ENCODE data around the gene PNPLA6. TPM values are rescaled to one million over a fixed set of nuclear protein-coding genes. Genes with fewer than 3 reads are reported as not detected.

PNPLA6 gene
- total and polyA plus RNA-seq, 9 of the 15 experiments (the other 6 are each of a cell fraction or from before 2014, with no cell fraction given): 0.07 to 30.2 (median 8.3) TPM

GRCh38 chr19:7526059-7526929 is 9.2 kb upstream of the PNPLA6 start:
- Histone ChIP-seq H3K79me2 (ENCODE audit: control insufficient read depth, insufficient read depth, low read length) (peaks cover 4% of the 10 kb centered on the region; the same call in 2 of the 3 replicates), H3K9ac (ENCODE audit: insufficient read depth in 1 of 2, low read depth in 2 of 2, low read length in 2 of 2) (peak overlapping the region in 1 of 2 experiments; percentile 45; a peak in 2 of 4 replicates), H3K4me2 (ENCODE audit: insufficient read depth, low read length) (no peak overlapping the region), H3K9me1 (ENCODE audit: control insufficient read depth, insufficient read depth, low read length) (no peaks in the 10 kb centered on the region), H3K4me3 (no peak overlapping the region), H3K36me3 (ENCODE audit: control insufficient read depth, insufficient read depth, low read length) (peaks cover 14% of the 10 kb centered on the region; the same call in 1 of the 3 replicates), H2AFZ (ENCODE audit: low read depth, low read length) (no peak overlapping the region), H3K4me1 (replicated peaks in 1 of 2; ENCODE audit: control insufficient read depth in 2 of 2, insufficient read depth in 2 of 2, low read length in 2 of 2) (peaks cover 6 to 34% of the 10 kb centered on the region in 2 experiments; a peak in 4 of 5 replicates), H3K9me3 (replicated peaks; ENCODE audit: control insufficient read depth, insufficient read depth, low read depth, low read length) (no peaks in the 10 kb centered on the region), H3K27me3 (ENCODE audit: control insufficient read depth in 2 of 2, insufficient read depth in 2 of 2, low read length in 2 of 2) (no peaks in the 10 kb centered on the region), H3K27ac (ENCODE audit: extremely low read depth, low read depth, low read length) (no peak overlapping the region), H4K20me1 (replicated peaks; ENCODE audit: control insufficient read depth, insufficient read depth, low read length) (no peaks in the 10 kb centered on the region)
- BruUV-seq (replicated peaks): no TSS peak
- no peak for DNase-seq (ENCODE audit: extremely low read depth in 1 of 4, low spot score in 3 of 4)
- ATAC-seq: no peak
- 84% methylated on average over 29 of the region's 31 CpGs for WGBS (ENCODE audit: insufficient coverage, low coverage, missing lambda C conversion rate)
- CTCF ChIA-PET (ENCODE audit: low intra/inter-chr PET ratio): interaction anchor here (0.5 kb wide), 1 partner anchor 442 kb away, joined by 3 read pairs; no protein-coding TSS in a partner anchor
- TF ChIP-seq ZNF589 (CRISPR knock-in tag; IDR thresholded peaks at IDR 0.05; ENCODE audit: low read depth) (no peak), ZFP36 (IDR thresholded peaks at IDR 0.05; ENCODE audit: low read depth, low read length, partially characterized antibody) (no peak), ERF (CRISPR knock-in tag; IDR thresholded peaks at IDR 0.05) (no peak), LEF1 (IDR thresholded peaks at IDR 0.05) (no peak), LARP7 (IDR thresholded peaks at IDR 0.05) (no peak), RB1 (IDR thresholded peaks at IDR 0.05; ENCODE audit: low read depth) (no peak), PTRF (tag; IDR thresholded peaks at IDR 0.05) (no peak), BRD9 (IDR thresholded peaks at IDR 0.05; ENCODE audit: low read depth, partially characterized antibody) (no peak), ARHGAP35 (IDR thresholded peaks at IDR 0.05; ENCODE audit: partially characterized antibody) (no peak), CREM (IDR thresholded peaks at IDR 0.05; ENCODE audit: low read depth) (no peak), ZNF699 (CRISPR knock-in tag; IDR thresholded peaks at IDR 0.05; ENCODE audit: insufficient replicate concordance) (no peak), ZNF644 (tag; IDR thresholded peaks at IDR 0.05; ENCODE audit: low read depth) (no peak), ZBTB1 (CRISPR knock-in tag; IDR thresholded peaks at IDR 0.05; ENCODE audit: borderline replicate concordance, low read depth) (no peak), KHSRP (IDR thresholded peaks at IDR 0.05) (no peak)
- TF ChIP-seq, protein P1, sequence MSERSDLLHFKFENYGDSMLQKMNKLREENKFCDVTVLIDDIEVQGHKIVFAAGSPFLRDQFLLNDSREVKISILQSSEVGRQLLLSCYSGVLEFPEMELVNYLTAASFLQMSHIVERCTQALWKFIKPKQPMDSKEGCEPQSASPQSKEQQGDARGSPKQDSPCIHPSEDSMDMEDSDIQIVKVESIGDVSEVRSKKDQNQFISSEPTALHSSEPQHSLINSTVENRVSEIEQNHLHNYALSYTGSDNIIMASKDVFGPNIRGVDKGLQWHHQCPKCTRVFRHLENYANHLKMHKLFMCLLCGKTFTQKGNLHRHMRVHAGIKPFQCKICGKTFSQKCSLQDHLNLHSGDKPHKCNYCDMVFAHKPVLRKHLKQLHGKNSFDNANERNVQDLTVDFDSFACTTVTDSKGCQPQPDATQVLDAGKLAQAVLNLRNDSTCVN (CRISPR knock-in tag; IDR thresholded peaks at IDR 0.05): no peak
- TF ChIP-seq, protein P2, sequence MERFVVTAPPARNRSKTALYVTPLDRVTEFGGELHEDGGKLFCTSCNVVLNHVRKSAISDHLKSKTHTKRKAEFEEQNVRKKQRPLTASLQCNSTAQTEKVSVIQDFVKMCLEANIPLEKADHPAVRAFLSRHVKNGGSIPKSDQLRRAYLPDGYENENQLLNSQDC (CRISPR knock-in tag; IDR thresholded peaks at IDR 0.05): no peak
- TF ChIP-seq, protein P3, sequence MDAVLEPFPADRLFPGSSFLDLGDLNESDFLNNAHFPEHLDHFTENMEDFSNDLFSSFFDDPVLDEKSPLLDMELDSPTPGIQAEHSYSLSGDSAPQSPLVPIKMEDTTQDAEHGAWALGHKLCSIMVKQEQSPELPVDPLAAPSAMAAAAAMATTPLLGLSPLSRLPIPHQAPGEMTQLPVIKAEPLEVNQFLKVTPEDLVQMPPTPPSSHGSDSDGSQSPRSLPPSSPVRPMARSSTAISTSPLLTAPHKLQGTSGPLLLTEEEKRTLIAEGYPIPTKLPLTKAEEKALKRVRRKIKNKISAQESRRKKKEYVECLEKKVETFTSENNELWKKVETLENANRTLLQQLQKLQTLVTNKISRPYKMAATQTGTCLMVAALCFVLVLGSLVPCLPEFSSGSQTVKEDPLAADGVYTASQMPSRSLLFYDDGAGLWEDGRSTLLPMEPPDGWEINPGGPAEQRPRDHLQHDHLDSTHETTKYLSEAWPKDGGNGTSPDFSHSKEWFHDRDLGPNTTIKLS (IDR thresholded peaks at IDR 0.05; ENCODE audit: borderline replicate concordance, low read depth): no peak
- TF ChIP-seq, protein P4, sequence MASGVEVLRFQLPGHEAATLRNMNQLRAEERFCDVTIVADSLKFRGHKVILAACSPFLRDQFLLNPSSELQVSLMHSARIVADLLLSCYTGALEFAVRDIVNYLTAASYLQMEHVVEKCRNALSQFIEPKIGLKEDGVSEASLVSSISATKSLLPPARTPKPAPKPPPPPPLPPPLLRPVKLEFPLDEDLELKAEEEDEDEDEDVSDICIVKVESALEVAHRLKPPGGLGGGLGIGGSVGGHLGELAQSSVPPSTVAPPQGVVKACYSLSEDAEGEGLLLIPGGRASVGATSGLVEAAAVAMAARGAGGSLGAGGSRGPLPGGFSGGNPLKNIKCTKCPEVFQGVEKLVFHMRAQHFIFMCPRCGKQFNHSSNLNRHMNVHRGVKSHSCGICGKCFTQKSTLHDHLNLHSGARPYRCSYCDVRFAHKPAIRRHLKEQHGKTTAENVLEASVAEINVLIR (CRISPR knock-in tag; IDR thresholded peaks at IDR 0.05): no peak
- no peak for FAIRE-seq
- POLR2A ChIA-PET: interaction anchor here (0.6 kb wide), 1 partner anchor 116 kb away, joined by 3 read pairs; no protein-coding TSS in a partner anchor
- in situ Hi-C loops (cut with MboI) (no loop called here), intact Hi-C loops (cut with micrococcal nuclease) (no loop called here)
